GM23338 (cell line): ENCODE measurements around the gene CSTPP1. TPM values are rescaled to one million over a fixed set of nuclear protein-coding genes. Genes with fewer than 3 reads are reported as not detected.

Source experiments
- ATAC-seq: fragments of 200-7000 bp; cut with Tn5 transposase; 3 replicates; pipeline ENCODE4 v1.9.1; 2020
- DNase-seq: peaks from one replicate; pipeline ENCODE4 v3.0.0-alpha.2; 2015; ENCODE audit warnings: low spot score
- H2AFZ ChIP-seq: fragments of 200-600 bp; sonication (generic); 2 replicates; pipeline ENCODE4 v1.8.0; 2016; ENCODE audit warnings: antibody characterized with exemption, mild to moderate bottlenecking, moderate library complexity
- H3F3A ChIP-seq: fragments of 200-600 bp; sonication (generic); replicated peaks from 2 replicates; pipeline ENCODE4 v1.8.0; 2017; ENCODE audit warnings: antibody characterized with exemption, mixed run types, low read depth
- H3K27ac ChIP-seq: fragments of 200-600 bp; sonication (generic); 2 replicates; pipeline ENCODE4 v1.6.1; 2016; ENCODE audit warnings: low read depth
- H3K27me3 ChIP-seq: fragments of 200-600 bp; sonication (generic); 2 replicates; pipeline ENCODE4 v1.8.0; 2016; ENCODE audit warnings: mild to moderate bottlenecking, mixed run types, moderate library complexity; ENCODE audit not compliant: insufficient read depth
- H3K36me3 ChIP-seq: fragments of 200-600 bp; sonication (generic); 2 replicates; pipeline ENCODE4 v1.8.0; 2016; ENCODE audit warnings: mild to moderate bottlenecking; ENCODE audit not compliant: insufficient read depth
- H3K4me1 ChIP-seq: fragments of 200-600 bp; sonication (generic); 2 replicates; pipeline ENCODE4 v1.8.0; 2016; ENCODE audit warnings: mild to moderate bottlenecking, moderate library complexity; ENCODE audit not compliant: insufficient read depth
- H3K4me2 ChIP-seq: fragments of 200-600 bp; sonication (generic); 2 replicates; pipeline ENCODE4 v1.7.1; 2017; ENCODE audit warnings: mixed run types
- H3K4me3 ChIP-seq: fragments of 200-600 bp; sonication (generic); 2 replicates; pipeline ENCODE4 v1.6.1; 2016; ENCODE audit warnings: mixed run types
- H3K79me2 ChIP-seq: fragments of 200-600 bp; sonication (generic); replicated peaks from 2 replicates; pipeline ENCODE4 v1.8.0; 2017; ENCODE audit warnings: mild to moderate bottlenecking; ENCODE audit not compliant: insufficient read depth
- H3K9me2 ChIP-seq: fragments of 200-600 bp; sonication (generic); 2 replicates; pipeline ENCODE4 v1.8.0; 2017; ENCODE audit not compliant: insufficient read depth
- H4K20me1 ChIP-seq: fragments of 200-600 bp; sonication (generic); replicated peaks from 2 replicates; pipeline ENCODE4 v1.8.0; 2017; ENCODE audit warnings: mild to moderate bottlenecking; ENCODE audit not compliant: insufficient read depth
- H3K27ac Mint-ChIP-seq: 2 replicates; pipeline ENCODE4 v1.8.0; 2020; ENCODE audit warnings: inconsistent platforms, mild to moderate bottlenecking, moderate library complexity, mixed read lengths
- H3K27me3 Mint-ChIP-seq: 3 replicates; pipeline ENCODE4 v1.8.0; 2022; ENCODE audit warnings: low read depth, mild to moderate bottlenecking, moderate library complexity, mixed read lengths, inconsistent platforms; ENCODE audit not compliant: insufficient read depth, poor library complexity
- H3K36me3 Mint-ChIP-seq: 3 replicates; pipeline ENCODE4 v1.8.0; 2021; ENCODE audit warnings: low read depth, mild to moderate bottlenecking, inconsistent platforms, moderate library complexity, mixed read lengths
- H3K4me1 Mint-ChIP-seq: 3 replicates; pipeline ENCODE4 v1.8.0; 2020; ENCODE audit warnings: mild to moderate bottlenecking, inconsistent platforms, mixed read lengths
- H3K4me3 Mint-ChIP-seq: 3 replicates; pipeline ENCODE4 v1.8.0; 2021; ENCODE audit warnings: moderate library complexity, mild to moderate bottlenecking, inconsistent platforms, mixed read lengths
- H3K9me3 Mint-ChIP-seq: 3 replicates; pipeline ENCODE4 v1.8.0; 2020; ENCODE audit warnings: moderate library complexity, mild to moderate bottlenecking, inconsistent platforms, mixed read lengths
- CREB1 ChIP-seq: fragments of 250-450 bp; sonication (Bioruptor Pico); IDR thresholded peaks from 2 replicates; pipeline ENCODE4 v1.5.0; 2020; ENCODE audit warnings: low read depth, mild to moderate bottlenecking, moderate library complexity
- CTCF ChIP-seq, 2 experiments: fragments of 200-600 bp in 1 of 2; sonication (generic) in 1 of 2; conservative IDR thresholded peaks; 2 replicates each; pipeline versions ENCODE4 v1.5.1 to v1.6.1; 2016 to 2017; ENCODE audit warnings: antibody characterized with exemption in 2 of 2, low read depth in 2 of 2, mild to moderate bottlenecking in 2 of 2, moderate library complexity in 1 of 2
- ETS1 ChIP-seq: IDR thresholded peaks from 2 replicates; pipeline ENCODE4 v1.6.1; 2016; ENCODE audit warnings: antibody characterized with exemption
- EZH2 ChIP-seq: fragments of 200-600 bp; sonication (generic); IDR thresholded peaks from one replicate; pipeline ENCODE4 v1.8.0; 2017; ENCODE audit warnings: antibody characterized with exemption, mild to moderate bottlenecking, low read depth; ENCODE audit not compliant: unreplicated experiment
- EZH2phosphoT487 ChIP-seq: fragments of 200-600 bp; sonication (generic); IDR thresholded peaks from one replicate; pipeline ENCODE4 v1.8.1; 2018; ENCODE audit warnings: antibody characterized with exemption; ENCODE audit not compliant: unreplicated experiment
- JUNB ChIP-seq: IDR thresholded peaks from one replicate; pipeline ENCODE4 v1.6.1; 2016; ENCODE audit warnings: antibody characterized with exemption; ENCODE audit not compliant: unreplicated experiment
- NANOG ChIP-seq: IDR thresholded peaks from 2 replicates; pipeline ENCODE4 v1.6.1; 2016; ENCODE audit warnings: antibody characterized with exemption, borderline replicate concordance
- POLR2AphosphoS5 ChIP-seq: IDR thresholded peaks from 2 replicates; pipeline ENCODE4 v1.6.1; 2016; ENCODE audit warnings: antibody characterized with exemption, low read depth
- REST ChIP-seq: IDR thresholded peaks from one replicate; pipeline ENCODE4 v1.6.1; 2018; ENCODE audit warnings: antibody characterized with exemption; ENCODE audit not compliant: unreplicated experiment
- STAT1 ChIP-seq: IDR thresholded peaks from one replicate; pipeline ENCODE4 v1.6.1; 2016; ENCODE audit warnings: antibody characterized with exemption; ENCODE audit not compliant: unreplicated experiment
- ZNF114 ChIP-seq: fragments of 250-450 bp; sonication (Bioruptor Pico); IDR thresholded peaks from 2 replicates; pipeline ENCODE4 v1.5.0; 2020; ENCODE audit warnings: mild to moderate bottlenecking, moderate library complexity
- ZNF331 ChIP-seq: fragments of 250-450 bp; sonication (Bioruptor Pico); IDR thresholded peaks from 2 replicates; pipeline ENCODE4 v1.5.0; 2020; ENCODE audit warnings: low read depth, mild to moderate bottlenecking, moderate library complexity
- ZNF462 ChIP-seq: fragments of 250-450 bp; sonication (Bioruptor Pico); IDR thresholded peaks from 2 replicates; pipeline ENCODE4 v1.5.0; 2020; ENCODE audit warnings: mild to moderate bottlenecking, moderate library complexity
- polyA plus RNA-seq: library from polyadenylated mRNA; unstranded; fragments of >200 nt; fragmentation: Nextera tagmentation; extraction: Ambion mirVana; gene quantifications from 2 replicates; pipeline ENCODE4 v1.2.1, GENCODE V29; 2016
- total RNA-seq: library from RNA; depleted of rRNA; stranded (reverse); fragments of >200 nt; shearing (Covaris generic); gene quantifications from 2 replicates; pipeline ENCODE4 v1.2.3, GENCODE V29; 2014

CSTPP1 gene
- total and polyA plus RNA-seq, 2 experiments from 2014 or later: 23.5 to 42.6 TPM

GRCh38 chr11:47121056-47121455 lies 184.5 kb downstream of the CSTPP1 start:
- Histone ChIP-seq H3K79me2 (no peaks in the 10 kb centered on the region), H3K9me2 (no peaks in the 10 kb centered on the region), H3K4me3 (no peak overlapping the region), H3K27me3 (no peaks in the 10 kb centered on the region), H3F3A (no peaks in the 10 kb centered on the region), H4K20me1 (no peaks in the 10 kb centered on the region), H2AFZ (no peak overlapping the region), H3K27ac (no peak overlapping the region), H3K4me2 (no peak overlapping the region), H3K36me3 (no peaks in the 10 kb centered on the region), H3K4me1 (no peaks in the 10 kb centered on the region)
- Mint-ChIP-seq H3K4me1 (peaks cover 5% of the 10 kb centered on the region; the same call in 2 of the 3 replicates), H3K27me3 (no peaks in the 10 kb centered on the region), H3K4me3 (no peak overlapping the region), H3K9me3 (peaks cover 3% of the 10 kb centered on the region; the same call in 1 of the 3 replicates), H3K27ac (no peak overlapping the region), H3K36me3 (peaks cover 2% of the 10 kb centered on the region; the same call in 2 of the 3 replicates)
- ATAC-seq (no peak), DNase-seq (no peak)
- no peak for TF ChIP-seq NANOG
- no peak for TF ChIP-seq POLR2AphosphoS5
- TF ChIP-seq CTCF (conservative IDR thresholded peaks at IDR 0.05; ENCODE audit: low read depth in 2 of 2): no peak
- no peak for TF ChIP-seq STAT1
- TF ChIP-seq CREB1 (CRISPR knock-in tag): no peak
- TF ChIP-seq REST: no peak
- no peak for TF ChIP-seq ZNF462
- no peak for TF ChIP-seq ETS1
- TF ChIP-seq ZNF114: no peak
- no peak for TF ChIP-seq ZNF331
- TF ChIP-seq JUNB: no peak
- no peak for TF ChIP-seq EZH2
- TF ChIP-seq EZH2phosphoT487: no peak
